ENCODE measurements around the gene LAMA2. TPM values are rescaled to one million over a fixed set of nuclear protein-coding genes. Genes with fewer than 3 reads are reported as not detected.

Gene LAMA2
- total RNA-seq, 1 experiment from 2014 or later, result 8.2 TPM

- Histone ChIP-seq H3K4me1 (ENCODE audit: control insufficient read depth in 1 of 2, insufficient read depth in 2 of 2, low read length in 2 of 2) (peaks cover 10 to 14% of the 10 kb centered on the region in 2 experiments; a peak in 3 of 4 replicates), H3K79me2 (ENCODE audit: insufficient read depth, low read length) (no peaks in the 10 kb centered on the region), H3K36me3 (ENCODE audit: control insufficient read depth in 1 of 2, insufficient read depth in 2 of 2, low read length in 2 of 2) (no peaks in the 10 kb centered on the region), H3K27ac (ENCODE audit: low read depth, low read length) (no peak overlapping the region), H3K9me2 (ENCODE audit: insufficient read depth) (no peaks in the 10 kb centered on the region), H2AFZ (ENCODE audit: low read depth, low read length, poor library complexity, severe bottlenecking) (peak overlapping the region; percentile 29), H3K9me3 (ENCODE audit: control insufficient read depth in 1 of 2, insufficient read depth in 1 of 2, low read depth in 1 of 2, low read length in 2 of 2) (no peaks in the 10 kb centered on the region), H4K20me1 (ENCODE audit: insufficient read depth) (no peaks in the 10 kb centered on the region), H3K4me2 (ENCODE audit: low read length) (no peak overlapping the region), H3K4me3 (replicated peaks in 1 of 2; ENCODE audit: low read depth in 1 of 2, low read length in 2 of 2) (no peak overlapping the region), H3K27me3 (ENCODE audit: insufficient read depth, low read length) (no peaks in the 10 kb centered on the region), H3K9ac (ENCODE audit: low read length) (no peak overlapping the region)
- ChIA-PET POLR2A (no interaction called here), CTCF (no interaction called here), RAD21 (ENCODE audit: low non-redundant PET in 1 of 2, low total read pairs in 2 of 2, uncharacterized antibody in 2 of 2, unreplicated experiment in 2 of 2) (no interaction called here)
- TF ChIP-seq EGR1 (IDR thresholded peaks at IDR 0.05; ENCODE audit: low read depth) (no peak), POLR2AphosphoS5 (IDR thresholded peaks at IDR 0.05; ENCODE audit: low read depth, low read length) (no peak), YY1 (IDR thresholded peaks at IDR 0.05; ENCODE audit: extremely low read depth, insufficient replicate concordance, low read depth, low read length) (no peak), SRF (IDR thresholded peaks at IDR 0.05; ENCODE audit: low read depth) (no peak), SIN3A (IDR thresholded peaks at IDR 0.05; ENCODE audit: low read depth) (no peak), RAD21 (IDR thresholded peaks at IDR 0.05; ENCODE audit: low read depth) (no peak), FOSL1 (IDR thresholded peaks at IDR 0.05; ENCODE audit: low read depth) (no peak), ELF1 (IDR thresholded peaks at IDR 0.05; ENCODE audit: borderline replicate concordance, low read depth) (no peak), ATF3 (IDR thresholded peaks at IDR 0.05) (no peak), POLR2A (IDR thresholded peaks at IDR 0.05; ENCODE audit: borderline replicate concordance, extremely low read depth, insufficient read depth, insufficient read length) (no peak), CEBPB (IDR thresholded peaks at IDR 0.05; ENCODE audit: low read depth) (no peak)
- ATAC-seq (no peak), DNase-seq (ENCODE audit: low read depth, low spot score) (no peak)
- BruUV-seq (replicated peaks), result no TSS peak
- intact Hi-C loops (cut with micrococcal nuclease), result no loop called here
These were observed 426.2 kb downstream of the LAMA2 start for GRCh38 chr6:129309154-129309553.

DNA sequence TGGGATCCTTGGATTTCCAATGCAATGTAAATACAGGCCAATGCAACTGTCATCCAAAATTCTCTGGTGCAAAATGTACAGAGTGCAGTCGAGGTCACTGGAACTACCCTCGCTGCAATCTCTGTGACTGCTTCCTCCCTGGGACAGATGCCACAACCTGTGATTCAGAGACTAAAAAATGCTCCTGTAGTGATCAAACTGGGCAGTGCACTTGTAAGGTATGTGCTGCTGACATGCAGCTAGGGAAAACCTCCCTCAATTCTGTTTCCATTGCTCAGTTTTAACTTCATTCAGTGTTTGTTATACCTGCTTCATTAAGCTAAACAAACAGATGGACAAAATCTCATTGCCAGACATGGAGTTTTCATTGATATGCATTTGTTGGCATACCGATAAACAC is 429.9 kb downstream of the LAMA2 start:
- intact Hi-C loops (cut with micrococcal nuclease), result no loop called here
- BruUV-seq (replicated peaks), result no TSS peak
- Histone ChIP-seq H3K9me3 (ENCODE audit: control insufficient read depth in 1 of 2, insufficient read depth in 1 of 2, low read depth in 1 of 2, low read length in 2 of 2) (no peaks in the 10 kb centered on the region), H3K36me3 (ENCODE audit: control insufficient read depth in 1 of 2, insufficient read depth in 2 of 2, low read length in 2 of 2) (no peaks in the 10 kb centered on the region), H3K27me3 (ENCODE audit: insufficient read depth, low read length) (no peaks in the 10 kb centered on the region), H4K20me1 (ENCODE audit: insufficient read depth) (no peaks in the 10 kb centered on the region), H3K27ac (ENCODE audit: low read depth, low read length) (no peak overlapping the region), H3K9me2 (ENCODE audit: insufficient read depth) (no peaks in the 10 kb centered on the region), H2AFZ (ENCODE audit: low read depth, low read length, poor library complexity, severe bottlenecking) (peak overlapping the region; percentile 74), H3K9ac (ENCODE audit: low read length) (no peak overlapping the region), H3K4me2 (ENCODE audit: low read length) (peak overlapping the region; percentile 63), H3K4me3 (replicated peaks in 1 of 2; ENCODE audit: low read depth in 1 of 2, low read length in 2 of 2) (no peak overlapping the region), H3K79me2 (ENCODE audit: insufficient read depth, low read length) (no peaks in the 10 kb centered on the region), H3K4me1 (ENCODE audit: control insufficient read depth in 1 of 2, insufficient read depth in 2 of 2, low read length in 2 of 2) (peaks cover 10 to 14% of the 10 kb centered on the region in 2 experiments; a peak in 3 of 4 replicates)
- ChIA-PET POLR2A (no interaction called here), RAD21 (ENCODE audit: low non-redundant PET in 1 of 2, low total read pairs in 2 of 2, uncharacterized antibody in 2 of 2, unreplicated experiment in 2 of 2) (no interaction called here), CTCF (no interaction called here)
- ATAC-seq (peak; percentile 98), DNase-seq (ENCODE audit: low read depth, low spot score) (peak; percentile 36)
- no peak for TF ChIP-seq ZBTB33 (IDR thresholded peaks at IDR 0.05; ENCODE audit: extremely low read depth, insufficient replicate concordance, low read length)
- TF ChIP-seq, protein P1, sequence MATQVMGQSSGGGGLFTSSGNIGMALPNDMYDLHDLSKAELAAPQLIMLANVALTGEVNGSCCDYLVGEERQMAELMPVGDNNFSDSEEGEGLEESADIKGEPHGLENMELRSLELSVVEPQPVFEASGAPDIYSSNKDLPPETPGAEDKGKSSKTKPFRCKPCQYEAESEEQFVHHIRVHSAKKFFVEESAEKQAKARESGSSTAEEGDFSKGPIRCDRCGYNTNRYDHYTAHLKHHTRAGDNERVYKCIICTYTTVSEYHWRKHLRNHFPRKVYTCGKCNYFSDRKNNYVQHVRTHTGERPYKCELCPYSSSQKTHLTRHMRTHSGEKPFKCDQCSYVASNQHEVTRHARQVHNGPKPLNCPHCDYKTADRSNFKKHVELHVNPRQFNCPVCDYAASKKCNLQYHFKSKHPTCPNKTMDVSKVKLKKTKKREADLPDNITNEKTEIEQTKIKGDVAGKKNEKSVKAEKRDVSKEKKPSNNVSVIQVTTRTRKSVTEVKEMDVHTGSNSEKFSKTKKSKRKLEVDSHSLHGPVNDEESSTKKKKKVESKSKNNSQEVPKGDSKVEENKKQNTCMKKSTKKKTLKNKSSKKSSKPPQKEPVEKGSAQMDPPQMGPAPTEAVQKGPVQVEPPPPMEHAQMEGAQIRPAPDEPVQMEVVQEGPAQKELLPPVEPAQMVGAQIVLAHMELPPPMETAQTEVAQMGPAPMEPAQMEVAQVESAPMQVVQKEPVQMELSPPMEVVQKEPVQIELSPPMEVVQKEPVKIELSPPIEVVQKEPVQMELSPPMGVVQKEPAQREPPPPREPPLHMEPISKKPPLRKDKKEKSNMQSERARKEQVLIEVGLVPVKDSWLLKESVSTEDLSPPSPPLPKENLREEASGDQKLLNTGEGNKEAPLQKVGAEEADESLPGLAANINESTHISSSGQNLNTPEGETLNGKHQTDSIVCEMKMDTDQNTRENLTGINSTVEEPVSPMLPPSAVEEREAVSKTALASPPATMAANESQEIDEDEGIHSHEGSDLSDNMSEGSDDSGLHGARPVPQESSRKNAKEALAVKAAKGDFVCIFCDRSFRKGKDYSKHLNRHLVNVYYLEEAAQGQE (IDR thresholded peaks at IDR 0.05; ENCODE audit: low read depth), result no peak
- TF ChIP-seq, protein P2, sequence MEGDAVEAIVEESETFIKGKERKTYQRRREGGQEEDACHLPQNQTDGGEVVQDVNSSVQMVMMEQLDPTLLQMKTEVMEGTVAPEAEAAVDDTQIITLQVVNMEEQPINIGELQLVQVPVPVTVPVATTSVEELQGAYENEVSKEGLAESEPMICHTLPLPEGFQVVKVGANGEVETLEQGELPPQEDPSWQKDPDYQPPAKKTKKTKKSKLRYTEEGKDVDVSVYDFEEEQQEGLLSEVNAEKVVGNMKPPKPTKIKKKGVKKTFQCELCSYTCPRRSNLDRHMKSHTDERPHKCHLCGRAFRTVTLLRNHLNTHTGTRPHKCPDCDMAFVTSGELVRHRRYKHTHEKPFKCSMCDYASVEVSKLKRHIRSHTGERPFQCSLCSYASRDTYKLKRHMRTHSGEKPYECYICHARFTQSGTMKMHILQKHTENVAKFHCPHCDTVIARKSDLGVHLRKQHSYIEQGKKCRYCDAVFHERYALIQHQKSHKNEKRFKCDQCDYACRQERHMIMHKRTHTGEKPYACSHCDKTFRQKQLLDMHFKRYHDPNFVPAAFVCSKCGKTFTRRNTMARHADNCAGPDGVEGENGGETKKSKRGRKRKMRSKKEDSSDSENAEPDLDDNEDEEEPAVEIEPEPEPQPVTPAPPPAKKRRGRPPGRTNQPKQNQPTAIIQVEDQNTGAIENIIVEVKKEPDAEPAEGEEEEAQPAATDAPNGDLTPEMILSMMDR (IDR thresholded peaks at IDR 0.05 in 2 of 3, conservative IDR thresholded peaks at IDR 0.05 in 1 of 3; ENCODE audit: borderline replicate concordance in 1 of 3, insufficient read depth in 1 of 3, low read depth in 2 of 3, low read length in 2 of 3), result no peak
- no peak for TF ChIP-seq SIN3A (IDR thresholded peaks at IDR 0.05; ENCODE audit: low read depth)
